Mesenteric fat pad (tissue), 1 donor: ENCODE results near the gene SYNE1. TPM values are rescaled to one million over a fixed set of nuclear protein-coding genes. Genes with fewer than 3 reads are reported as not detected.
"Not testable (repeated sequence)": the region's sequence is repeated elsewhere in the genome, so short reads cannot be mapped to it uniquely, and the experiment has no call there.

Experiments
- DNase-seq: peaks from one replicate; pipeline ENCODE4 v3.0.0-alpha.2; 2020; ENCODE audit warnings: low spot score
- total RNA-seq: library from RNA; stranded (reverse); fragmentation: NEBNext Ultra II Directional; extraction: Animal tissue kit (Norgen Biotek cat#: 25700); gene quantifications from one replicate; pipeline ENCODE4 v1.2.1, GENCODE V29; 2021
- donor health status: DM: yes; HTN: yes; CAD: no.

Gene SYNE1
- total RNA-seq, 1 donor from 2014 or later = 84.2 TPM

DNA sequence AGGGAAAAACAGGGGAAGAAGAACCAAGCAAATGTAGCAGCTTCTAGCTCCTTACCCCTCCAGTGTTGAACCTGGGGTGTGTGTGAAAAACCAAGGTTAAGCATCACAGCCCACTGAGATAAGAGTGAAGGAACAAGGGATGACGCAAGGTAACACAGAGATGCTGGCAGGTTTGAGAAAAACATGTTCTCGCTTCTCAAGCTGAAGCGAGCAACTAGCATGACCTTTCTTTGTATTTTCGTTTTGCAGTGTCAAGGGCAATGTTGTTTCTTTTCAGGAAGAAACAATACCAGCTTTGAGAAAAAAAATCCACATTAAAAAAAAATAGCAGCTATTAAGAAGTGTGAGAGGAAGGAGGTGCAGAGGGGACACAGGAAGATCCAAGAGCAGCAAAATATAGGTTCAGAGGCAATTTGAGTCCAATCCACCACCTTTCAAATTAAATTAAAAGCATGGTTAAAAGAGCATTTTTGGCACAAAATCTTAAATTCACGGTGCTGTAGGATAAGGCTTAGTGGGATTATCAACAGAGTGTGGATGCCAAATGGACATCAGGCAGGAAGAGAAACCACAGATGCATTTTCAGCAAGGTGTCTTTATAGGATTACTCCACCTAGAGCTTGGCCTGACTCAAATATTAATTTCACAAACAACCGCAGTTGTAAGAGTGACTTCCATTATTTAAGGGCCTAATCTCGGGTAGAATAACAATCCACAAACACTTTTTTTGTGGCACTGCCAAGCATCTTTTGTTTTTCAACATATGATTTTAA is 70.9 kb downstream of the SYNE1 start:
- no peak for DNase-seq

DNA sequence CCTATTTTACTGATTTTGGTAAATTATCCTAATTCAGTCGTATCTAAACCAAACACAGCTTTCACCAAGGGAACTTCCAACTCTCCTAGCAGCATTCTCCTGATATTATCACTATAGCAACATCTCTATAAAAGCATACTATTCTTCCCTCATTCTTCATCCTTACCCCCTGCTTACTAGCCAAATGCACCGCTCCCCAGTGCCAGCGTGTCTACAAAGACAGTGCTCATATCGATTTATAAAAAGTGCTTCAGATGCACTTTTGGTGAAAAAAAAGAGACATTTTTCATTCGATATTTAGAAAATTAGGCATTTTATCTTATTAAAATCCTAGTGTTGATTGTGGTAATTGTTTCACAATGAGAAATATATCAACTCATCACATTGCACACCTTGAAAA is 74.0 kb downstream of the SYNE1 start:
- DNase-seq = no peak

DNA sequence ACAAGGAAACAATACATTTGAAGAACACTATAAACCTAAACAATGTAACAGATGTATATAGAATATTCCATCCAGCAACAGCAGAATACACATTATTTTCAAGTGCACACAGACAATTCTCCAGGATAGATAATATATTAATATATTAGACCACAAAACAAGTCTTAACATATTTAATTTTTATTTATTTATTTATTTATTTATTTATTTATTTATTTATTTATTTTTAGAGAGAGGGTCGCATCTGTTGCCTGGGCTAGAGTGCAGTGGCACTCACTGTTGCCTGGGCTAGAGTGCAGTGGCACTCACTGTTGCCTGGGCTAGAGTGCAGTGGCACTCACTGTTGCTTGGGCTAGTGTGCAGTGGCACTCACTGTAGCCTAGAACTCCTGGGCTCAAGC is 78.4 kb downstream of the SYNE1 start:
- DNase-seq = not testable (repeated sequence)

DNA sequence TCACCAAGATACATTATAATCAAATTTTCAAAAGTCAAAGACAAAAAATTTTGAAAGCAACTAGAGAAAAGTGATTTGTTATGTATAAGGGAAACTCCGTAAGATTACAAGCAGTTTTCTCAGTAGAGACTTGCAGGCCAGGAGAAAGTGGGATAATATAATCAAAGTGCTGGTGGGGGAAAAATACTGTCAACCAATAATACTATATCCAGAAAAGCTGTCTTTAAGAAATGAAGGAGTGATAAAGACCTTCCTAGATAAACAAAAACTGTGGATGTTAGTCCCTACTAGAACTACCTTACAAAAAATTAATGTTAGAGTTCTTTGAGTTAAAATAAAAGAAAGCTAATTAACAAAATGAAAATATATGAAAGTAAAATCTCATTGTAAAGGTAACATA is 79.7 kb downstream of the SYNE1 start:
- DNase-seq = no peak

DNA sequence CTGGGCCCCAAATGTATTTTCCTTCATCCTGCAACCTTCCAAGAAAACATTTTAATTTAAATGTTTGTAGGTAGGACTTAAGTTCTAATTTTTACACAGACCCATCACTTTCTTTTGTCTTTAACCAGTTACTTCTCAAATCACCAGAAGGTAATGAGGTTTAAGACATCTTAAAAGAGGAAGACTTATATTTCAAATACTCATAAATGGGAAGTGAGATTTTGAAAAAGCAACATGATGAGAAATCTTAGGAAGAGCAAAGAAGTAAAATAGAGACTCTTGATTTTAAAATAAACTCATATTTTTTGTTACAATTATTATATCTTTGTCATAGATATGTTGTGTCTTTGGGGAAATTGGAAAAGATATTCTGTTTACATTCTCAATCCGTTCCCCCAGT is 82.3 kb downstream of the SYNE1 start:
- DNase-seq = no peak

DNA sequence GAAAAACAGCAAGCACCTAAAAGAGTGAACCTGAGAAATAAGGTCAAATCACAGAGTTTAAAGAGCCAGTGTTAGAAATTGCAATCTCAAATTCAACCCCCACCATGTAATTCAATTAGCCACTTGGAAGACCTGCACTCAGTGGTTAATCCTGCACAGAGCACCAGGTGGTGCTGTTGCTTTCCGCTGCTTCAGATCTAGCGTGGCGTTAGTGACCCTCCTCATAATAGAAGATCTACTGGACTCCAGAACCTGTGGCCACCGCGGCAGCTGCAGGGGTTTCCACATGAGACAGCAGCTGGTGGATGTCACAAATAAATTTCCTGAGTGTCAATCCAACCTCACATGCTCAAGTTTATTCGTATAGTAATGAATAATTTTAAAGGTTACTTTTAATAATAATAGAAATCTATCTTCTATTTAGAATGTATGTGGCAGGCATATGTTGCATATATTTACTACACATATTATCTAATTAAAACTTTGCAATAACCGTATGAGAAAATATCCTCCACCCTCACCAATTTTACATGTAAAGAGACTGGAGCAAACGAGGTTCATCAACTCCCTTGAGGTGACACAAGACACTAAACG is 84.4 kb downstream of the SYNE1 start:
- no peak for DNase-seq

DNA sequence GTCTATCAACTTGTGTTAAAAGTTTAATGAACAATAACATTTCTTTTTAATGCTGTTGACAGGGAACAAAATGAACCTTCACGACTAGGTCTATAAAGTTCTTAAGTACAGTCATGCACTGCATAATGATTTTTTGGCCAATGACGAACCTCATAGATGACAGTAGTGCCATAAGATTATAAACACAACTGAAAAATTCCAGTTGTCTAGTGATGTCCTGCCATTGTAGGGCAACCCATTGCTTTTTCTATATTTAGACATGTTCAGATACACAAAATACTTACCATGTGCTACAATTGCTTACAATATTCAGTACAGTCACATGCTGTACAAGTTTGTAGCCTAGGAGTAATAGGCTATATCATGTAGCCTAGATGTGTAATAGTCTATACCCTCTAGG is 93.6 kb downstream of the SYNE1 start:
- no peak for DNase-seq

DNA sequence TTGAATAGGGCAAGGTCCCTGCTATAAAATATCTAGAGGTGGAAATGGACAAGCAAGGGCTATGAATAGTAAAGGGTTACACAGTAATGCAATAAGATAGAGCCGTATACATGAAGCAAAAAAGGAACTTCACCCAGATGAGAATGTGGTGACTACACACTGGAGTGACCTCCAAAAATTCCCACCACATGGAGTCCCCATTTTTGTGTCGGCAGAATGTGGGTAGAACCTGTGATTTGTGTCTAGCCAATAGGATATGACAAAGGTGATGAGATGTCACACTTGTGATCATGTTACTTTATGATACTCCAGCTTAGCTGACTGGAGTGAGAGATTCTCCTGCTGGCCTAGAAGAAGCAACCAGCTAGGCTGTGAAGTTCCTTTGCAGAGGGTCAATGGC is 96.8 kb downstream of the SYNE1 start:
- DNase-seq = no peak

DNA sequence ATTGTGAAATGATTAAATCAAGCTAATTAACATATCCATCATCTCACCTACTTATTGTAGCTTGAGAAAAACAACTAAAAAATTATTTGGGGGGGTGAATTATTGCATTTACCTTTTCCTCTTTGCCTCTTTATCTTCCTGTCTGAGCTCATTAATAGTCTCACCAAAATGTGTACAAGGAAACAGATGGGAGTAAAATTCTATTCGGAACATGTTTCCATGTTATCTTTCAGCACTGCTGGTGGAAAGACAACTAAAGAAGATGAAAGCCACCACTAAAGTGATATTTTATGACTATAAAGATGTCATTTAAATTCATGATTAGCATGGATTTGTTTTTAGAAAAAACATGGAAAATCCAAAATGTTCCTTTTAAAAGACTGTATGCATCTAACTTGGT is 102.6 kb downstream of the SYNE1 start:
- DNase-seq = no peak

DNA sequence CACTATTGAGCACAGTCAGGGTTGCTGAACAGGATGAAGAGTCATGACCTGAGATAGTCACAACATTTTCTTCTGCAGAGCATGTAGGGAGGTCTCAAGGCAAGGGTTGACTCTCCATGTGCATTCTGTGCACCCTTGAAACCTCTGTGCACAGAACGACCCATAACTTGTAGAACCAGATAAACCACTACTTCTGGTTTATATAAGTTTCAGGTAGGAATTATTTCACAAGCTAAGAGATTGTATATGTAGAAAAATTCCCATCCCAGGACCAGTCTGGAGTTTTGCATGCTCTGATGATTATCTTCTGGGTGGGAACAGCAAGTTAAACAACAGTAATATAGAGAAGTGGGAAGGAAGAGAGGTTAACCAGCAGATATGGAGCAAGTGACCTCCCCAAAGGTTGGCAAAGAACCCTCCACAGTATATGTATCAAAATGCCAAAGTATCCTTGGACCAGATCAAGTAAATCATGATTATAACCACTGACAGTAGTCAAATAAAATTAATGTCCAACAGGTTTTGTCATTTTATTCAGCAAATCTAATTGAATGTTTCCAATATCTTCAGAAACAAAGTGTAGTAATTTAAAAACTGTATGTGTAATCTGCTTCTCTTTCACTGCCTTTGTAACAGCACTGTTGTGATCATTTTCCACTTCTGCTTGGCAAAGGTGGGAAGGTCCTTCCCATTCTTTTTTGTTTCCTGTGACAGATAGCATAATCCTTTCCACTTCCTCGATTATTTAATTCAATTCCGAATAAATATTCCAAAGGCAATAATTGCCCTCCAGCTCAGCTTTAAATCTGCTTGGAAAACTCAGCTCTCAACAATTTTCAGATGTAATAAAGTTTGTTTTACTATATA is 104.4 kb downstream of the SYNE1 start:
- DNase-seq = no peak

DNA sequence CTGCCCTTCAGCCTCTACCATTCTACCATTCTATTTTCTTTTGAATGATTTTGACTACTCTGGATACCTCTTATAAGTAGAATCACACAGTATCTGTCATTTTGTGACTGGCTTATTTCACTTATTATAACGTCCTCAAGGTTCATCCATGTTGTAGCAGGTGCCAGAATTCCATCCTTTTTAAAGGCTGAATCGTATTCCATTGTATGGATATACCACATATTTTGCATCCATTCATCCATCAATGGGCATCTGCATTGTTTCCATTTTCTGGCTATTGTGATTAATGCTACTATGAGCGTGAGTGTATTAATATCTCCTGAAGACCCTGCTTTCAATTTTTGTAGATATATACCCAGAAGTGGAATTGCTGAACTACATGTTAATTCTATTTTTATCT is 105.5 kb downstream of the SYNE1 start:
- DNase-seq = no peak

DNA sequence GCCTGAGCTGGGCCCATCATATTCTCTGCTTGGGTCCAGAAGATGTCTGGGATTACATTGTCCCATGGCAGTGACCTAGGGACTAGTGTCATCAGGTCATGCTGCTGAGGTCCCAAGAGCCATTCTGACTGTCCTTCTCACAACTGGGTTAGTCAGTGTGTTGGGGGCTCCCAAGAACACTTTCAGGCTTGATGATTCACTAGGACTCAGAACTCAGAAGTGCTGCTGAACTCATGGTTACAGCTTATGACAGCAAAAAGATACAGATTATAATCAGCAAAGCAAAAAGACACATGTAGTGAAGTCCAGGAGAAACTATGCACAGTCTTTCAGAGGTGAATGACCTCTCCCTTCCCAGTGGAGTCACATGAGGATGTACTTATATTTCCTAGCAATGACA is 107.8 kb downstream of the SYNE1 start:
- no peak for DNase-seq

DNA sequence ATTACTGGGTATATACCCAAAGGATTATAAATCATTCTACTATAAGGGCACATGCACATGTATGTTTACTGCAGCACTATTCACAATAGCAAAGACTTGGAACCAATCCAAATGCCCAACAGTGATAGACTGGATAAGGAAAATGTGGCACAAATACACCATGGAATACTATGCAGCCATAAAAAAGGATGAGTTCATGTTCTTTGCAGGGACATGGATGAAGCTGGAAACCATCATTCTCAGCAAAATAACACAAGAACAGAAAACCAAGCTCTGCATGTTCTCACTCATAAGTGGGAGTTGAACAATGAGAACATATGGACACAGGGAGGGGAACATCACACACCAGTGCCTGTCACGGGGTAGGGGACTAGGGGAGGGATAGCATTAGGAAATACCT is 123.0 kb downstream of the SYNE1 start:
- not testable (repeated sequence) for DNase-seq

DNA sequence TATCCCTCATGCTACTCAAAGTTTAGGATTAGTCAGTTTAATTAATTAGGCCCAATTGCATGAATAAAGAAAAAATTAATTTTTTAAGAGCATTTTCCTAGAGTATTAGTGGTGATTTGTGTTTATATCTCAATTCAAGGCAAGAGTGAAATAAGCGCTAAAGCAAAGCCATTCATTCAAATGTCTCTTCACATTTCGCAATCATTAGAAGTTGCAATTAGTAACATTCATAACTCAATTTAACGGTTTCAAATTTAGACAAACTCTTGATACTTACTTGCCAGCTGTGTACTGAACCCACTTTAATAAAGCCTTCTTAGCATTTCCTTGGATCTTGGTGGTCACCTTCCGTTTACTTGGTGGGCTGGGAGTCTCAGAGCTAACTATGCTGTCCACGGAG is 127.2 kb downstream of the SYNE1 start:
- no peak for DNase-seq

DNA sequence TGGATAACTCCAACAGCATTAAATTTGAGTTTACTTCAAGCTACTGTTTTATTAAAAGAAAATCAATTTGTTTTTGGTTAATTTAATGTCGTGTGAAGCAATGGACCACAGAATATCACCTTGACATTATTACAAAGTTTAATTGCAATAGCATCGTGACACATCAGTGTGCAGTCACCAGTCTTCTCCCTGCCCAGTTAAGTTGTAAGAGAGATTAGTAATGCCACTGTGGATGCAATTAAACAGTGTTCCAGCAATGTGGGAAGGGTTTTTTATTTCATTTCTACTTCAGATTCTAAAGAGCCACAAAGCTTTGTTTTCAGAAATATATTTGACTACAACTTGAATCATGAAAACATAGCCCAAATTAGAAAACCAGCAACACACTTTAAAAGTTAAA is 128.7 kb downstream of the SYNE1 start:
- DNase-seq = no peak

DNA sequence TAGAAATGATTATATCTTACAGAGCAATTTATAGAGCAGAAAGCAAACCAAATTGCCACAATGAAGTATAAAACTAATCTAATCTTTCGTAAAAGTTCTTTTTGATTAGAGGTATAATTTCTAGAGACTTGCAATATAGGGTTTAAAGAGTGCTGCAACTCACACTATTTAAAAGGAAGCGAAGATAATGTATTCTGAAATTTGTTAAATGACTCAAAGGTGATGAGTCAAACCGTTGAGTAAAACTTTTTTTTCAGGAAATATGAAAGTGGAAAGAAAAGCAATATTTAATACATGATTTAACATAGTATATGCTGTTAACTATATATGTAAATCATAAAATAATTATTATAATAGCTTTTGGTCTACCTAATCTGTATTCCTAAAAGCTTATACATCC is 133.6 kb downstream of the SYNE1 start:
- DNase-seq = no peak

DNA sequence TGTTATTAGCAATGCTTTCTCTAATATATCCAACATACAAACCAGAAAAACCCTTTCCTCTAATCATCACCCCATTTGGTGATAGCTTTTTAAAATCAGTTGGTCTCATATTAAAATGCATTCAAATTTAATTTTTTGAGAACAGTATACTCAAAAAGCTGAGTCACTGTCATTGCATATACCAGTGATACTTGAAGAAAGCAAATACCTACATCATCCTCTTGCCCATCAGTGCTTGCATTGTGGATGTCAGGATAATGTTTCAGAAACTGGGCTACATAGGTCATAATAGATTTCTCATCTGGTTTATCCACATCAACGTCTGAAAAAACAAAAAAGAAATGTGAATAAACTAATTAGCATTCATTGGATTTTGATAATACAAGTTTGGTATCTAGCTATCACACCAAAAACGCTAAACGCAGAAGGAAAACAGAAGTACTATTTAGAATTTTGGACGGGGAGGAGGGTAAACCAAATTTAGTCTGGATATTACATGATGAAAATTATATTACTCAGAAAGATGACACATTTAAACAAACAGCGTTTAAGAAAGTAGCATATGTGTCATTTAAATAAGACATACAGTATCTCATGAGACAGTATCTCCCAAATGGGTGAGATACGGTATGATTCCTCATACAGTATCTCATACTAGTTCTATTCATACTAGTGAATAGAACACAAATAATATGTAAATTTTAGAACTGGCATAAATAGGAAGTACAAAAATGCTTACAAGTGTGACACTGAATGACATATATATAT is 134.6 kb downstream of the SYNE1 start:
- no peak for DNase-seq

DNA sequence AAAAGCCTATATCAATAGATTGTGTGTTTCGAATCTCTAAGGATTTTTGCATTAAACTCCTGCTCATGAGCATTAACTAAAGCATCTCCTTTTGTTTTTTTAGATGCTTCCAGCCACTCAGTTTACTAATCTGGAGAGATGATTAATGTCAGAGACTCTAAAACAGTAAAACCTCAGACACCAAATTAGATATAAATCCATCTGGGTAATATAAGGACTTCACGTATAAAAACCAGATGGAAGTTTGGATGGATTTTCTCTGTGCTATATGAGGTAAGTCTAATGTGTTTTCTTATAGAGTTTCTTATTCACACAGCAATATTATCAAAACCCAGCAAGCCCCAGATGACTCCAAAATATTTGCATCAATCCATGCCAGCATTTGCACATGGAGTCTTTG is 137.2 kb downstream of the SYNE1 start:
- no peak for DNase-seq

DNA sequence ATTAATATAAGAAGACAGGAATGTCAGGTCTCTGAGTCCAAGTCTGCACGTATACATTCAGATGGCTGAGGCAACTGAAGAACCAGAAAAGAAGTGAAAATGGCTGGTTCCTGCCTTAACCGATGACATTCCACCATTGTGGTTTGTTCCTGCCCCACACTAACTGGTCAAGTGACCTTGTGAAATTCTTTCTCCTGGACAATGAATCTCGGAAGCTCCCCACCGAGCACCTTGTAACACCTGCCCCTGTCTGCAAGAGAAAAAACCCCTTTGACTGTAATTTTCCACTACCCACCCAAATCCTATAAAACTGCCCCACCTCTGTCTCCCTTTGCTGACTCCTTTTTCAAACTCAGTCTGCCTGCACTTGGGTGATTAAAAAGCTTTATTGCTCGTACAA is 140.4 kb downstream of the SYNE1 start:
- no peak for DNase-seq

DNA sequence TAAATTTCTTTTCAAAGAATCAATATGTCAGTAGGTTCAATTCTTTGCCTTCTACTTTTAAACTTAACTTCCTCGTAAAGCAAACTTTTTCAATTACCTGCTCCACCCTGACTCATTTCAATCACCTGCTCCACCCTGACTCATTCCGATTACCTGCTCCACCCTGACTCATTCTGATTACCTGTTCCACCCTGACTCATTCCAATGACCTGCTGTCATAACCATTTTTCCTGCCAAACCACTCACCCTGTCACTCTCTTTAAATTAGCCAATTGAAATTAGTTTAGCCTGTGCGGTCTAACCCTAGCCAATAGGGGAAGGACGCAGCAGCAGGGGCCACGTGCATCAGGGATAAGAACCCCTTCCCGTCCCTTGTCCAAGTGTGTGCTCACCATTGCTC is 141.7 kb downstream of the SYNE1 start:
- not testable (repeated sequence) for DNase-seq

DNA sequence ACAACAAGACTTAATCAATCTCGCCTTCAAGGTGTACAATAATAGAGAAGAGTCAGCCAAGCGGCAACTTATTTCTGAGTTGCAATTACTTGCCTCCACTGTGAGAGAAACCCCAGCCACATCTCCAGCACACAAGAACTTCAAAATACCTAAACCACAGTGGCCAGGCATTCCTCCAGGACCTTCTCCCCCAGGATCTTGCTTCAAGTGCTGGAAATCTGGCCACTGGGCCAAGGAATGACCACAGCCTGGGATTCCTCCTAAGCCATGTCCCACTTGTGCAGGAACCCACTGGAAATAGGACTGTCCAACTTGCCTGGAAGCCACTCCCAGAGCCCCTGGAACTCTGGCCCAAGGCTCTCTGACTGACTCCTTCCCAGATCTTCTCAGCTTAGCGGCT is 144.9 kb downstream of the SYNE1 start:
- not testable (repeated sequence) for DNase-seq

DNA sequence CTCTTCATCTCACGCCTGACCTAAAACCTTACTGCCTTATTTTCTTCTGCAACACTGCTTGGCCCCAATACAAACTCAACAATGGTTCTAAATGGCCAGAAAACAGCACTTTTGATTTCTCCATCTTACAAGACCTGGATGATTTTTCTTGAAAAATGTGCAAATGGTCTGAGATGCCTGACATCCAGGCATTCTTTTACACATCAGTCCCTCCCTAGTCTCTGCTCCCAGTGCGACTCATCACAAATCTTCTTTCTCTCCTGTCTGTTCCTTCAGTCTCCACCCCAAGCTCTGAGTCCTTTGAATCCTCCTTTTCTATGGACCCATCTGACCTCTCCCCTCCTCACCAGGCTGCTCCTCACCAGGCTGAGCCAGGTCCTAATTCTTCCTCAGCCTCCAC is 145.7 kb downstream of the SYNE1 start:
- DNase-seq = not testable (repeated sequence)
